Prostate gland (tissue), 2 donors: ENCODE results near the gene CNTN4.

Source experiments
- POLR2A ChIP-seq: fragments of 450-650 bp; IDR thresholded peaks from one replicate; pipeline ENCODE4 v1.6.1; 2016; ENCODE audit warnings: antibody characterized with exemption, mild to moderate bottlenecking
- POLR2AphosphoS5 ChIP-seq: sonication (generic); formaldehyde crosslinking; IDR thresholded peaks from one replicate; pipeline ENCODE4 v1.6.1; 2017; ENCODE audit warnings: antibody characterized with exemption
- TF ChIP-seq, protein P1 (sequence below), 4 experiments: fragments of 200-600 bp in 2 of 4; fragments of 450-650 bp in 2 of 4; sonication (generic) in 2 of 4; IDR thresholded peaks; 1 replicate in 3 of 4; 2 replicates in 1 of 4; pipeline ENCODE4 v1.5.1; 2016 to 2019; ENCODE audit warnings: antibody characterized with exemption in 4 of 4, mild to moderate bottlenecking in 2 of 4, moderate library complexity in 2 of 4

DNA sequence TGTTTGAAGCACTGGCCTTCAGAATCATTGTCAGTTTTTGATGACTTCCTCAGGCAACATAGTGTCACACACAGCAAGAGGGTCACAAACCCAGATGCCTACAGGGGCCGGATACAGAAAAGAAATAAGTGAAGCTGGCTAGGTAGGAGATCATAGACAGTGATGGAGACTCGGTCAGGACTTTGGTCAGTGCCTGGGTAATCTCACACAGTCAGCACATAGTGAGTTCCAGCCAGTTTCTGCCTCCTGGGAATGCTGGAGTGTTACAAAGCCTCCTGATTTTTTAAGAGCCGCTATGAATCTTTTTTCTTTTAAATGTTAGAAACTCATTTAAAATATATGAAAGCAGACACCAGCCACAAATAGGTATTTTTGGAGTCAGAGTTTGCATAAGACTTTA lies 612.4 kb downstream of the CNTN4 start:
- TF ChIP-seq, protein P1, sequence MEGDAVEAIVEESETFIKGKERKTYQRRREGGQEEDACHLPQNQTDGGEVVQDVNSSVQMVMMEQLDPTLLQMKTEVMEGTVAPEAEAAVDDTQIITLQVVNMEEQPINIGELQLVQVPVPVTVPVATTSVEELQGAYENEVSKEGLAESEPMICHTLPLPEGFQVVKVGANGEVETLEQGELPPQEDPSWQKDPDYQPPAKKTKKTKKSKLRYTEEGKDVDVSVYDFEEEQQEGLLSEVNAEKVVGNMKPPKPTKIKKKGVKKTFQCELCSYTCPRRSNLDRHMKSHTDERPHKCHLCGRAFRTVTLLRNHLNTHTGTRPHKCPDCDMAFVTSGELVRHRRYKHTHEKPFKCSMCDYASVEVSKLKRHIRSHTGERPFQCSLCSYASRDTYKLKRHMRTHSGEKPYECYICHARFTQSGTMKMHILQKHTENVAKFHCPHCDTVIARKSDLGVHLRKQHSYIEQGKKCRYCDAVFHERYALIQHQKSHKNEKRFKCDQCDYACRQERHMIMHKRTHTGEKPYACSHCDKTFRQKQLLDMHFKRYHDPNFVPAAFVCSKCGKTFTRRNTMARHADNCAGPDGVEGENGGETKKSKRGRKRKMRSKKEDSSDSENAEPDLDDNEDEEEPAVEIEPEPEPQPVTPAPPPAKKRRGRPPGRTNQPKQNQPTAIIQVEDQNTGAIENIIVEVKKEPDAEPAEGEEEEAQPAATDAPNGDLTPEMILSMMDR (IDR thresholded peaks at IDR 0.05), result no peak
- TF ChIP-seq POLR2A, result no peak
- no peak for TF ChIP-seq POLR2AphosphoS5
